Left lung (tissue), 14 donors: ENCODE measurements around the gene ZNF625. TPM values are rescaled to one million over a fixed set of nuclear protein-coding genes. Genes with fewer than 3 reads are reported as not detected.

Experiments
- ATAC-seq: fragments of 200-7000 bp; cut with Tn5 transposase; one replicate; pipeline ENCODE4 v1.9.1; 2020; ENCODE audit warnings: moderate library complexity
- DNase-seq, 4 donors: peaks; one replicate each; pipeline ENCODE4 v3.0.0-alpha.2; 2013 to 2020
- H3K27ac ChIP-seq, 2 donors: fragments of 200-600 bp; sonication (generic) in 1 of 2; one replicate each; pipeline versions ENCODE4 v1.5.0 to v1.8.0; 2020 to 2021
- H3K27me3 ChIP-seq, 2 donors: fragments of 200-600 bp; sonication (generic) in 1 of 2; one replicate each; pipeline versions ENCODE4 v1.5.0 to v1.8.0; 2020 to 2021
- H3K36me3 ChIP-seq, 2 donors: fragments of 200-600 bp; sonication (generic) in 1 of 2; one replicate each; pipeline versions ENCODE4 v1.5.0 to v1.8.0; 2020 to 2021
- H3K4me1 ChIP-seq, 2 donors: fragments of 200-600 bp; one replicate each; pipeline ENCODE4 v1.8.0; 2021
- H3K4me3 ChIP-seq, 2 donors: fragments of 200-600 bp; sonication (generic) in 1 of 2; one replicate each; pipeline versions ENCODE4 v1.5.0 to v1.8.0; 2020 to 2021; ENCODE audit warnings: mild to moderate bottlenecking in 1 of 2
- H3K9me3 ChIP-seq, 2 donors: fragments of 200-600 bp; sonication (generic) in 1 of 2; one replicate each; pipeline versions ENCODE4 v1.5.0 to v1.8.0; 2020 to 2021
- intact Hi-C, 2 donors: fragments of 100-400 bp; cut with DNase I; formaldehyde crosslinking; loops; one replicate each; pipeline versions ENCODE4 v1.11.2 to v1.14.2; 2022
- long read RNA-seq, 12 donors: library from polyadenylated mRNA in 2 of 12; unstranded in 2 of 12; transcript quantifications; one replicate each; pipeline ENCODE4 v2.0.0 and lab custom pipeline, GENCODE V29; 2019 to 2026
- polyA plus RNA-seq, 6 donors: library from polyadenylated mRNA; unstranded; fragments of 120-200 nt; gene quantifications; one replicate each; pipeline ENCODE4 v1.2.1, GENCODE V29; 2013; ENCODE audit not compliant: insufficient read length in 6 of 6
- total RNA-seq, 2 donors: library from RNA; stranded (reverse); fragmentation: NEBNext Ultra II Directional; extraction: Animal tissue kit (Norgen Biotek cat#: 25700); gene quantifications; one replicate each; pipeline ENCODE4 v1.2.1, GENCODE V29; 2021
- TF ChIP-seq, protein P1 (sequence below), 2 donors: fragments of 200-600 bp; sonication (generic) in 1 of 2; IDR thresholded peaks; one replicate each; pipeline versions ENCODE4 v1.5.0 to v1.8.0; 2021; ENCODE audit warnings: antibody characterized with exemption in 2 of 2
- donor health status: DM: no; HTN: yes; CAD: no.
- donor health status: DM: no; HTN: no; CAD: no.

Gene ZNF625
- 1 to 10 TPM; 6.4 to 6.9 TPM for total RNA-seq
- 10 to 100 TPM; 11.4 to 20.5 (median 16.4) TPM for polyA plus RNA-seq
- long read RNA-seq, donor 1, partial matches to known transcripts = 0 of 1 reads
- long read RNA-seq, donor 1, other reads (novel, unspliced or antisense) = 0 of 1 reads
- long read RNA-seq, donor 2, partial matches to known transcripts = 0 of 1 reads
- long read RNA-seq, donor 2, other reads (novel, unspliced or antisense) = 0 of 1 reads
- long read RNA-seq, donor 3, partial matches to known transcripts = 0 of 3 reads
- long read RNA-seq, donor 3, other reads (novel, unspliced or antisense) = 0 of 3 reads
- long read RNA-seq, donor 4 = 0 reads
- long read RNA-seq, donor 5 = 0 reads
- long read RNA-seq, donor 6, partial matches to known transcripts = 0 of 3 reads
- long read RNA-seq, donor 6, other reads (novel, unspliced or antisense) = 0 of 3 reads
- long read RNA-seq, donor 7, partial matches to known transcripts = 0 of 1 reads
- long read RNA-seq, donor 7, other reads (novel, unspliced or antisense) = 0 of 1 reads
- long read RNA-seq, donor 8, partial matches to known transcripts = 0 of 1 reads
- long read RNA-seq, donor 8, other reads (novel, unspliced or antisense) = 0 of 1 reads
- long read RNA-seq, donor 9 = 0 reads
- long read RNA-seq, donor 10, partial matches to known transcripts = 0 of 1 reads
- long read RNA-seq, donor 10, other reads (novel, unspliced or antisense) = 1 of 1 reads
- long read RNA-seq, donor 11 = 0 reads
- long read RNA-seq, donor 12, partial matches to known transcripts = 0 of 1 reads
- long read RNA-seq, donor 12, other reads (novel, unspliced or antisense) = 0 of 1 reads

DNA sequence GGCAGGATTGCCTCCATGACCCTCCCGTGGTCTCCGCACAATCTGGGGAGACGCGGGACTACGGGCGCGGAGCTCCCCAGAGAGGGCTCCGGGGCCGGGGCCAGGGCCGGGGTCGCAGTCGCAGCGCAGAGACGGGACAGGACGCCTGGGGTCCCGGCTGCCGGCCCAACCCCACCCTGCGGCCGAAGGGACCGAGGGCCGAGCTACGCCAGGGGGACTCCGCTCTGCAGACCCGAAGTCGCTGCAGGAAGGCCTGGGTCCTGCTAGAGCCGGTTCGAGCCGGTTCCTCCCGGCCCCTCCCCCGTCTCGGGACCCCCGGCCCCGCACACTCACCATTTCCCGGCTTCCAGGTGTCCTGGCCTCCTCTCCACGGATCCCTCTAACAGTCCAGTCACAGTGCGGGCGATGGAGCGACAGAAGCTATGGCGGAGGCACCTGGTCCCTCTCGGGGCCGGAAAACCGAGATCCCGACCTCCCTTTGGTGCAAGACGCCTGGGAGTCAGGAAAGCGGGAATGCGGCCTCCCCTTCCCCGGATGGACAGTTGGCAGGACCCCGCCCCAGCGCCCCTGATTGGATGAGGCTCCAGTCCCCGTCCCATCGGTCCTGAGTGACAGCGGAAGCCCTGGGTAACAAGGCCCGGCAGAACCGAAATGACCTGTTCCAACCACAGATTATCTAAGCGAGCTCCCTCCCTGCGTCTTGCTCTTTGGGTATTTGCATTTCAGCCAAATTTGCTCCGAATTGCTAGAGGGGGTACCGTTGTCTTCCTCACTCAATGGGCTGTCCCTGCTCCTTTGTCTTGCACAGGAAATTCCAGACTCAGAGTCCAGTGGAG, at the start of gene ZNF625:
ZNF625 (minus strand) TSS at position 512 of the 836 bp plus-strand sequence; CDS start at position 336, 176 bp downstream.
- intact Hi-C loops = no loop called here

DNA sequence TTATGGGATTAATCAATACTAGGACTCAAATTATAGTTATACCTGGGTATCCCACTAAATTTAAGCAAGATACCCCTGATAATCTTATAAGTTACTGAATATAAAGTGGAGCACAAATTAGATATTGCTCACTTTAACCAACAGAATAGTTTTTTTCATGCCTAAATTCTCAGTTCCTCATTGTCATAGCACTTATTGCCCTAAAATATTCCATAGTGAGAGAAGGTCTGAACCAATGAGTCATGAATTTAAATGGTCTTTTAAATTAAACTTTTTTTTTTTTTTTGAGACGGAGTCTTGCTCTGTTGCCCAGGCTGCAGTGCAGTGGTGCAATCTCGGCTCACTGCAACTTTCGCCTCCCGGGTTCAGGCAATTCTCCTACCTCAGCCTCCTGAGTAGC, 48.8 kb upstream of the ZNF625 start:
- Histone ChIP-seq H3K9me3 (peaks cover 0 to 57% of the 10 kb centered on the region in 2 donors), H3K4me3 (no peak overlapping the region), H3K27ac (no peak overlapping the region), H3K27me3 (no peaks in the 10 kb centered on the region), H3K36me3 (peaks cover 0 to 26% of the 10 kb centered on the region in 2 donors), H3K4me1 (peaks cover 0 to 4% of the 10 kb centered on the region in 2 donors)
- ATAC-seq (no peak), DNase-seq (no peak)
- intact Hi-C loops = no loop called here
- TF ChIP-seq, protein P1, sequence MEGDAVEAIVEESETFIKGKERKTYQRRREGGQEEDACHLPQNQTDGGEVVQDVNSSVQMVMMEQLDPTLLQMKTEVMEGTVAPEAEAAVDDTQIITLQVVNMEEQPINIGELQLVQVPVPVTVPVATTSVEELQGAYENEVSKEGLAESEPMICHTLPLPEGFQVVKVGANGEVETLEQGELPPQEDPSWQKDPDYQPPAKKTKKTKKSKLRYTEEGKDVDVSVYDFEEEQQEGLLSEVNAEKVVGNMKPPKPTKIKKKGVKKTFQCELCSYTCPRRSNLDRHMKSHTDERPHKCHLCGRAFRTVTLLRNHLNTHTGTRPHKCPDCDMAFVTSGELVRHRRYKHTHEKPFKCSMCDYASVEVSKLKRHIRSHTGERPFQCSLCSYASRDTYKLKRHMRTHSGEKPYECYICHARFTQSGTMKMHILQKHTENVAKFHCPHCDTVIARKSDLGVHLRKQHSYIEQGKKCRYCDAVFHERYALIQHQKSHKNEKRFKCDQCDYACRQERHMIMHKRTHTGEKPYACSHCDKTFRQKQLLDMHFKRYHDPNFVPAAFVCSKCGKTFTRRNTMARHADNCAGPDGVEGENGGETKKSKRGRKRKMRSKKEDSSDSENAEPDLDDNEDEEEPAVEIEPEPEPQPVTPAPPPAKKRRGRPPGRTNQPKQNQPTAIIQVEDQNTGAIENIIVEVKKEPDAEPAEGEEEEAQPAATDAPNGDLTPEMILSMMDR (IDR thresholded peaks at IDR 0.05) = no peak

More for the DNA sequence above, at the start of gene ZNF625:
- TF ChIP-seq, protein P1 (IDR thresholded peaks at IDR 0.05) = no peak
- Histone ChIP-seq H3K4me1 (peaks cover 0 to 19% of the 10 kb centered on the region in 2 donors), H3K27ac (peak within 1 kb of the TSS; percentile 45 to 79), H3K9me3 (no peaks in the 10 kb centered on the region), H3K4me3 (peak within 1 kb of the TSS; percentile 68 to 99), H3K27me3 (peaks cover 0 to 5% of the 10 kb centered on the region in 2 donors), H3K36me3 (no peaks in the 10 kb centered on the region)
- ATAC-seq (peak; percentile 99), DNase-seq (peak; percentile 86 to 94 (median 92))

DNA sequence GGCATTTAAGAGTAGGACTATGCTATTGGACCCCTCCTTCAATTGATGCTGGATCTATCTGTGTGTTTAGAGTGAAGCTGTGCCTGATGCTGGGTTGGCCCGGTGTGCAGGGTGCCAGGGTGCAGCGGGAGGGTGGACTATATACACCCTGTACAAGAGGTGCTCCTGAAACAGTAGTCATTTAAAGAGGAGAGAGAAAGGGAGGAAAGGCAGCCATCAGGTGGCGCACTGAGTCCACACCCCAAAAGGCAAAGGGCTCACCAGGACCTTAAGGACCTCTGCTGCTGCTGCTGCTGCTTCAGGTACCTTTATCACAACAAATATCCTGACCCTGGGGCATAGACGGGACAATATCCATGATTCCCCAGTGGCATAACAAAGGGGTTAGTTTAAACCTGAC, 45.7 kb upstream of the ZNF625 start:
- ATAC-seq = peak; percentile 87

DNA sequence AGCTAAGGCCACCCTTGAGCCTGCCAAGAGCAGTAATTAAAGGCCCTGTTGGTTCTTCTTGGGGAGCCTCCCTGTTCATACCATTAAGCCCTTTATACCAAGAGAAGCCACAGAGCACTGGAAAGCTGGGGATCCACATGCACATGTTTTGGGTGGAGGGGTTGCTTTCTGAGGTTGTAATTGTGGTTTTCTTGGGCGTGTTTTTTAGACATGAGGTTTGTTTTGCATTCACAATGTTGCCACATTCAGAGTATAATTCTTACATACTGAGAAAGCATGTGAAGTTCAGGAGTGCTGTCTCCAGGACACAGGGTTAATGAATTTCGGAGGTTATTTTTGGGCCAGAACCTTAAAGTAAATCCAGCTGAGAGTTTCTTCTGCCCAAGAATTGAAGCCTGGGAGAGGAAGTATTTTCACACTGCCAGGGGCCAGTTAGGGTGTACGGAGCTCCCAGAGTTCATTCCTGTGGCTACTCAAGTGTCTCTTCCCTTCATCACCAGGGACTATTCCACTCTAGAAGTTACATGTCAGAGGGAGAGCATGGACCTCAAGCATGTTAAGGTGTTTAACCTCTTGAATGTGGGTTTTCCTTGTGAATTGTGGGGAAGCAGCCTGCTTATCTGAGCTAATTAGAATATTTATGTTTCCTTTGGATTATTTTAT, 43.4 kb upstream of the ZNF625 start:
- TF ChIP-seq, protein P1 (IDR thresholded peaks at IDR 0.05) = no peak
- peak overlapping the region in 1 of 2 donors; percentile 35 for H3K27ac ChIP-seq

More for the DNA sequence above, 45.7 kb upstream of the ZNF625 start:
- peaks cover 0 to 43% of the 10 kb centered on the region in 2 donors for H3K9me3 ChIP-seq
- H3K4me3 ChIP-seq = no peak overlapping the region
- no peaks in the 10 kb centered on the region for H3K27me3 ChIP-seq
- peaks cover 0 to 3% of the 10 kb centered on the region in 2 donors for H3K36me3 ChIP-seq
- peaks cover 0 to 4% of the 10 kb centered on the region in 2 donors for H3K4me1 ChIP-seq
- no peak overlapping the region for H3K27ac ChIP-seq
- TF ChIP-seq, protein P1 (IDR thresholded peaks at IDR 0.05) = peak in 1 of 2 donors; percentile 16
- intact Hi-C loops = no loop called here
- DNase-seq = peak in 1 of 4 donors; percentile 48

More for the DNA sequence above, 43.4 kb upstream of the ZNF625 start:
- H3K4me3 ChIP-seq = no peak overlapping the region
- H3K36me3 ChIP-seq = no peaks in the 10 kb centered on the region
- H3K9me3 ChIP-seq = peaks cover 0 to 34% of the 10 kb centered on the region in 2 donors
- peaks cover 0 to 15% of the 10 kb centered on the region in 2 donors for H3K4me1 ChIP-seq
- H3K27me3 ChIP-seq = peaks cover 0 to 9% of the 10 kb centered on the region in 2 donors
- DNase-seq (no peak), ATAC-seq (peak; percentile 74)
- intact Hi-C loops = no loop called here
